Measurements from ENCODE around the gene DENND1A. TPM values are rescaled to one million over a fixed set of nuclear protein-coding genes. Genes with fewer than 3 reads are reported as not detected.

The DENND1A gene
- total RNA-seq, 1 experiment from 2014 or later, result 42.5 TPM

GRCh38 chr9:123620239-123620638 is 309.7 kb downstream of the DENND1A start:
- H3K27ac Mint-ChIP-seq (ENCODE audit: low read depth, unreplicated experiment), result no peak overlapping the region
- no TSS peak for BruUV-seq (replicated peaks)
- H3K36me3 Mint-ChIP-seq (ENCODE audit: insufficient read depth, unreplicated experiment), result peaks cover 4% of the 10 kb centered on the region
- intact Hi-C loops (cut with micrococcal nuclease), result no loop called here
- no peaks in the 10 kb centered on the region for H3K4me1 Mint-ChIP-seq (ENCODE audit: insufficient read depth, unreplicated experiment)
- no peak for DNase-seq (ENCODE audit: unreplicated experiment)
- H3K4me3 Mint-ChIP-seq (ENCODE audit: unreplicated experiment), result no peak overlapping the region
- H3K27me3 Mint-ChIP-seq (ENCODE audit: insufficient read depth, unreplicated experiment), result no peaks in the 10 kb centered on the region
- TF ChIP-seq, protein P1, sequence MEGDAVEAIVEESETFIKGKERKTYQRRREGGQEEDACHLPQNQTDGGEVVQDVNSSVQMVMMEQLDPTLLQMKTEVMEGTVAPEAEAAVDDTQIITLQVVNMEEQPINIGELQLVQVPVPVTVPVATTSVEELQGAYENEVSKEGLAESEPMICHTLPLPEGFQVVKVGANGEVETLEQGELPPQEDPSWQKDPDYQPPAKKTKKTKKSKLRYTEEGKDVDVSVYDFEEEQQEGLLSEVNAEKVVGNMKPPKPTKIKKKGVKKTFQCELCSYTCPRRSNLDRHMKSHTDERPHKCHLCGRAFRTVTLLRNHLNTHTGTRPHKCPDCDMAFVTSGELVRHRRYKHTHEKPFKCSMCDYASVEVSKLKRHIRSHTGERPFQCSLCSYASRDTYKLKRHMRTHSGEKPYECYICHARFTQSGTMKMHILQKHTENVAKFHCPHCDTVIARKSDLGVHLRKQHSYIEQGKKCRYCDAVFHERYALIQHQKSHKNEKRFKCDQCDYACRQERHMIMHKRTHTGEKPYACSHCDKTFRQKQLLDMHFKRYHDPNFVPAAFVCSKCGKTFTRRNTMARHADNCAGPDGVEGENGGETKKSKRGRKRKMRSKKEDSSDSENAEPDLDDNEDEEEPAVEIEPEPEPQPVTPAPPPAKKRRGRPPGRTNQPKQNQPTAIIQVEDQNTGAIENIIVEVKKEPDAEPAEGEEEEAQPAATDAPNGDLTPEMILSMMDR (IDR thresholded peaks at IDR 0.05; ENCODE audit: unreplicated experiment), result no peak
- H3K9me3 Mint-ChIP-seq (ENCODE audit: unreplicated experiment), result no peaks in the 10 kb centered on the region
- CTCF ChIA-PET, result interaction anchor here (0.7 kb wide), 1 partner anchor 92 kb away, joined by 3 read pairs; no protein-coding TSS in a partner anchor
- POLR2A ChIA-PET, result no interaction called here

- DNase-seq (ENCODE audit: unreplicated experiment), result no peak
- Mint-ChIP-seq H3K36me3 (ENCODE audit: insufficient read depth, unreplicated experiment) (peaks cover 4% of the 10 kb centered on the region), H3K27ac (ENCODE audit: low read depth, unreplicated experiment) (peak overlapping the region; percentile 44), H3K4me1 (ENCODE audit: insufficient read depth, unreplicated experiment) (no peaks in the 10 kb centered on the region), H3K9me3 (ENCODE audit: unreplicated experiment) (no peaks in the 10 kb centered on the region), H3K4me3 (ENCODE audit: unreplicated experiment) (no peak overlapping the region), H3K27me3 (ENCODE audit: insufficient read depth, unreplicated experiment) (no peaks in the 10 kb centered on the region)
- POLR2A ChIA-PET, result no interaction called here
- no TSS peak for BruUV-seq (replicated peaks)
- CTCF ChIA-PET, result no interaction called here
- TF ChIP-seq, protein P1 (IDR thresholded peaks at IDR 0.05; ENCODE audit: unreplicated experiment), result no peak
- intact Hi-C loops (cut with micrococcal nuclease), result no loop called here
Measured at GRCh38 chr9:123617952-123618678, 311.8 kb downstream of the DENND1A start.

GRCh38 chr9:123617286-123617685 is 312.6 kb downstream of the DENND1A start:
- Mint-ChIP-seq H3K4me3 (ENCODE audit: unreplicated experiment) (no peak overlapping the region), H3K9me3 (ENCODE audit: unreplicated experiment) (no peaks in the 10 kb centered on the region), H3K36me3 (ENCODE audit: insufficient read depth, unreplicated experiment) (peaks cover 4% of the 10 kb centered on the region), H3K4me1 (ENCODE audit: insufficient read depth, unreplicated experiment) (no peaks in the 10 kb centered on the region), H3K27me3 (ENCODE audit: insufficient read depth, unreplicated experiment) (no peaks in the 10 kb centered on the region), H3K27ac (ENCODE audit: low read depth, unreplicated experiment) (no peak overlapping the region)
- DNase-seq (ENCODE audit: unreplicated experiment), result no peak
- ChIA-PET POLR2A (no interaction called here), CTCF (no interaction called here)
- no TSS peak for BruUV-seq (replicated peaks)
- intact Hi-C loops (cut with micrococcal nuclease), result no loop called here
- TF ChIP-seq, protein P1 (IDR thresholded peaks at IDR 0.05; ENCODE audit: unreplicated experiment), result no peak

DNA sequence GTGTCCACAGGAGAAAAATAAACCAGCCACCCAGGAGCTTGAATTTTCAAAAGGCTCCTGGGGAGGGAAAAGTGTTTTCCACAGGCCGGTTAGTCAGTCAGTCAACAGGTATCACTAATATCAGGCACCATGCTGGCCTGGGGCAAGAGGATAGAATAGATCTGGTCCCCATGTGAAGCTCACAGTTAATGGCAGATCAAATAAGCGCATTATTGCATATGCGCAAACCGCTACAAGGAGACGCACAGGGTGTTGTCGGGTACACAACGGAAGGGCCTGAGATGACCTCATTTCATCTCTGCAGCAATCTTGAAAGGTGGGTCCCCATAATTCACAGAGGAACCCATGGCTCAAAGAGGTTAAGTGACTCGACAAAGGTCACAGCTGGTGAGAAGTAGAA is 313.2 kb downstream of the DENND1A start:
- Mint-ChIP-seq H3K4me3 (ENCODE audit: unreplicated experiment) (no peak overlapping the region), H3K36me3 (ENCODE audit: insufficient read depth, unreplicated experiment) (peaks cover 4% of the 10 kb centered on the region), H3K27ac (ENCODE audit: low read depth, unreplicated experiment) (no peak overlapping the region), H3K9me3 (ENCODE audit: unreplicated experiment) (no peaks in the 10 kb centered on the region), H3K4me1 (ENCODE audit: insufficient read depth, unreplicated experiment) (no peaks in the 10 kb centered on the region), H3K27me3 (ENCODE audit: insufficient read depth, unreplicated experiment) (no peaks in the 10 kb centered on the region)
- CTCF ChIA-PET, result interaction anchor here (0.6 kb wide), 1 partner anchor 67 kb away, joined by 3 read pairs; no protein-coding TSS in a partner anchor
- intact Hi-C loops (cut with micrococcal nuclease), result no loop called here
- TF ChIP-seq, protein P1 (IDR thresholded peaks at IDR 0.05; ENCODE audit: unreplicated experiment), result no peak
- DNase-seq (ENCODE audit: unreplicated experiment), result no peak
- BruUV-seq (replicated peaks), result no TSS peak
- POLR2A ChIA-PET, result no interaction called here
